A549 (cell line): ENCODE data around the gene ATF3. TPM values are rescaled to one million over a fixed set of nuclear protein-coding genes. Genes with fewer than 3 reads are reported as not detected.

ENCODE experiments used
- ATAC-seq, 2 experiments: fragments of 200-7000 bp in 1 of 2; fragments of >200 bp in 1 of 2; cut with Nextera tagmentation in 1 of 2; cut with Tn5 transposase in 1 of 2; 3 replicates each; pipeline versions ENCODE4 v1.8.0 to v1.9.1; 2018 to 2020; ENCODE audit warnings: mild to moderate bottlenecking in 1 of 2, moderate library complexity in 1 of 2
- CTCF ChIA-PET: fragments of 300-600 bp; sonication (Branson Sonifier 250); formaldehyde crosslinking; extraction: SDS; loops from one replicate; lab custom pipeline; 2021; ENCODE audit warnings: antibody characterized with exemption, inconsistent platforms; lab: Yijun Ruan, JAX
- POLR2A ChIA-PET: fragments of 350-600 bp; formaldehyde crosslinking; extraction: SDS; loops from one replicate; lab custom pipeline; 2021; ENCODE audit warnings: antibody characterized with exemption, inconsistent platforms; lab: Yijun Ruan, JAX
- DNase-seq, 2 experiments: peaks; one replicate each; pipeline versions ENCODE4 v3.0.0 to v3.0.0-alpha.2; 2011 to 2016; ENCODE audit warnings: low read depth in 1 of 2, low spot score in 1 of 2
- FAIRE-seq: peaks from 2 replicates; lab custom pipeline; 2011; peaks lifted over from hg19 to GRCh38; lab: Jason Lieb, UNC
- H3K27ac ChIP-seq, 2 experiments: fragments of >200 bp; sonication (Bioruptor Twin); formaldehyde crosslinking; 3 replicates each; pipeline ENCODE4 v1.5.1; 2016 to 2017
- H3K4me1 ChIP-seq: fragments of >200 bp; sonication (Bioruptor Twin); formaldehyde crosslinking; 3 replicates; pipeline ENCODE4 v1.6.1; 2016
- H3K4me2 ChIP-seq: fragments of >200 bp; sonication (Bioruptor Twin); formaldehyde crosslinking; 3 replicates; pipeline ENCODE4 v1.6.1; 2016
- H3K4me3 ChIP-seq: fragments of >200 bp; sonication (Bioruptor Twin); formaldehyde crosslinking; 3 replicates; pipeline ENCODE4 v1.5.1; 2016
- H3K9me3 ChIP-seq: fragments of >200 bp; sonication (Bioruptor Twin); formaldehyde crosslinking; 3 replicates; pipeline ENCODE4 v1.6.1; 2016
- CBX8 ChIP-seq: fragments of 200-600 bp; sonication (generic); IDR thresholded peaks from 2 replicates; pipeline ENCODE4 v1.6.1; 2016
- CHD2 ChIP-seq: fragments of 150-350 bp; IDR thresholded peaks from 2 replicates; pipeline ENCODE4 v1.6.1; 2014; ENCODE audit warnings: low read length; ENCODE audit not compliant: partially characterized antibody
- ESRRA ChIP-seq: fragments of 150-350 bp; IDR thresholded peaks from 2 replicates; pipeline ENCODE4 v1.6.1; 2014; ENCODE audit warnings: mild to moderate bottlenecking, low read length, borderline replicate concordance
- FOSB ChIP-seq: fragments of 250-450 bp; sonication (Bioruptor Pico); IDR thresholded peaks from 2 replicates; pipeline ENCODE4 v1.5.0; 2020; ENCODE audit warnings: mild to moderate bottlenecking, moderate library complexity
- FOSL2 ChIP-seq, 2 experiments: fragments of 450-650 bp in 1 of 2; fragments of >200 bp in 1 of 2; sonication (Bioruptor Twin) in 1 of 2; formaldehyde crosslinking; IDR thresholded peaks; 2 replicates each; pipeline versions ENCODE4 v1.5.0 to v1.6.1; 2016 to 2020; ENCODE audit warnings: mild to moderate bottlenecking in 1 of 2, moderate library complexity in 1 of 2
- GATA3 ChIP-seq: IDR thresholded peaks from 2 replicates; pipeline ENCODE4 v1.6.1; 2012; ENCODE audit warnings: borderline replicate concordance
- JUN ChIP-seq, 2 experiments: fragments of >200 bp; sonication (Bioruptor Twin); formaldehyde crosslinking; IDR thresholded peaks; 2 replicates in 1 of 2; 3 replicates in 1 of 2; pipeline ENCODE4 v1.6.1; 2016 to 2017
- KDM1A ChIP-seq: fragments of 200-600 bp; sonication (generic); IDR thresholded peaks from 2 replicates; pipeline ENCODE4 v1.6.1; 2016; ENCODE audit warnings: low read depth, mild to moderate bottlenecking
- MAZ ChIP-seq: fragments of 150-350 bp; IDR thresholded peaks from 2 replicates; pipeline ENCODE4 v1.6.1; 2014; ENCODE audit warnings: antibody characterized with exemption, low read depth, low read length, borderline replicate concordance
- NR3C1 ChIP-seq: fragments of >200 bp; sonication (Bioruptor Twin); formaldehyde crosslinking; IDR thresholded peaks from 3 replicates; pipeline ENCODE4 v1.6.1; 2017
- POLR2AphosphoS2 ChIP-seq: conservative IDR thresholded peaks from 2 replicates; pipeline ENCODE4 v1.6.1; 2012; ENCODE audit warnings: low read length, improper control_type of control experiment, inconsistent platforms
- SMC3 ChIP-seq: fragments of >200 bp; sonication (Bioruptor Twin); formaldehyde crosslinking; IDR thresholded peaks from 3 replicates; pipeline ENCODE4 v1.6.1; 2018; ENCODE audit warnings: inconsistent platforms
- ZC3H11A ChIP-seq: fragments of 450-650 bp; IDR thresholded peaks from 2 replicates; pipeline ENCODE4 v1.6.1; 2014; ENCODE audit warnings: antibody characterized with exemption, mild to moderate bottlenecking
- ZNF302 ChIP-seq: fragments of 250-450 bp; sonication (Bioruptor Pico); IDR thresholded peaks from 2 replicates; pipeline ENCODE4 v1.9.0; 2021; ENCODE audit warnings: inconsistent platforms, mild to moderate bottlenecking, moderate library complexity
- ZSCAN20 ChIP-seq: fragments of 250-450 bp; sonication (Bioruptor Pico); IDR thresholded peaks from 2 replicates; pipeline ENCODE4 v1.8.0; 2022; ENCODE audit warnings: mild to moderate bottlenecking, moderate library complexity
- WGBS: methylation state at CpG from one replicate; pipeline ENCODE4 v1.1.6; 2017; ENCODE audit errors: missing lambda C conversion rate; 5-methylcytosine and 5-hydroxymethylcytosine counted together
- polyA plus RNA-seq, 4 experiments: library from polyadenylated mRNA; depleted of rRNA in 3 of 4; stranded (reverse); fragments of >200 nt; fragmentation: RNase III in 1 of 4; extraction: RNeasy Plus Mini Kit Qiagen cat#74134 plus additional on column Dnase treatment in 1 of 4; gene quantifications; 2 replicates in 3 of 4; 3 replicates in 1 of 4; pipeline ENCODE4 v1.2.3, GENCODE V29; 2011 to 2017
- TF ChIP-seq, protein P1 (sequence below): fragments of 450-650 bp; IDR thresholded peaks from 2 replicates; pipeline ENCODE4 v1.6.1; 2014; ENCODE audit warnings: antibody characterized with exemption
- TF ChIP-seq, protein P2 (sequence below): fragments of 150-350 bp; IDR thresholded peaks from 2 replicates; pipeline ENCODE4 v1.6.1; 2014; ENCODE audit warnings: low read depth, mild to moderate bottlenecking, low read length
- TF ChIP-seq, protein P3 (sequence below): fragments of >200 bp; sonication (Bioruptor Twin); formaldehyde crosslinking; IDR thresholded peaks from 2 replicates; pipeline ENCODE4 v1.6.1; 2016
- TF ChIP-seq, protein P4 (sequence below): IDR thresholded peaks from 2 replicates; pipeline ENCODE4 v1.6.1; 2012
- TF ChIP-seq, protein P5 (sequence below): fragments of >200 bp; sonication (Bioruptor Twin); formaldehyde crosslinking; IDR thresholded peaks from 3 replicates; pipeline ENCODE4 v1.5.1; 2016

ATF3 gene
- polyA plus RNA-seq, 2 of the 4 experiments (the other 2 are of a cell fraction), result 4.4 to 62.9 TPM

DNA sequence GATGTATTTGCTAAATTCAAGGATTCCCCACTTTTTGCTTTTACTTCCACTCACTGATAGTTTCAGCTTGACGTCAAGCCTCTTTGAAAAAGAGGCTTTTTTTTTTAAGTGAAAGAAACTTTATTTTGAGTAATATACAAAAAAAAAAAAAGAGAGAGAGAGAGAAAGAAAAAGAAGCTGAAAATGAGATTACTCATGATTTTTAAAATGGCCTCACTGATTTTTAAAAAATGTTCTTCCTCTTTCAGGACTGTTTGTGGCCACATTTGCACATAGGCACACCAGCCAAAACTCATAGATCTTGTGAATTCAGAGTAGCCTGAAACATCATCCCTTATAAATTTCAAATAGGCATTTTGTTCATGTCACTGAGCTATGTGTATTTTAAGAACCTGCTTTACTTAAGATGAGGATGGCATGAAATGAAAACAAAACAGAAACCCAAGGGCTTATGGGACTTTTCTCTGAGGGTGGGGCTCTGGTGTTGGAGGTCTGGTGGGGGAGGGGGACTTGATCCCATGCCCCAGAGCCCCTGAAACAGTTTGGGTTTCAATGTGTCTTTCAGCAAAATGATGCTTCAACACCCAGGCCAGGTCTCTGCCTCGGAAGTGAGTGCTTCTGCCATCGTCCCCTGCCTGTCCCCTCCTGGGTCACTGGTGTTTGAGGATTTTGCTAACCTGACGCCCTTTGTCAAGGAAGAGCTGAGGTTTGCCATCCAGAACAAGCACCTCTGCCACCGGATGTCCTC, 6.1 kb downstream of the ATF3 start:
- no peak for FAIRE-seq
- POLR2A ChIA-PET, result interaction anchor here (1.0 kb wide), 1 partner anchor 126 kb away, joined by 6 read pairs; no protein-coding TSS in a partner anchor

DNA sequence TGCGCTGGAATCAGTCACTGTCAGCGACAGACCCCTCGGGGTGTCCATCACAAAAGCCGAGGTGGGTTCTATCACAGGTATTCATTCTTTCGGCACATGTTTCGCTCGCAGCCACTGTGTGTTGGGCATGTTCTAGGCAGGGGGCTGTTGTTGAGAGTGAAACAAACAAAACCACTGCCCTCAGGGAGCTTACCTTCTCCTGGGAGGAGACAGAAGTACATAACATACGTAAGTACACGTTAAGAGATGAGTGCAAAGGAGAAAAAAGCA, 6.6 kb downstream of the ATF3 start:
- Histone ChIP-seq H3K27ac (no peak overlapping the region), H3K4me2 (no peak overlapping the region), H3K9me3 (no peaks in the 10 kb centered on the region), H3K4me1 (peaks cover 7% of the 10 kb centered on the region; the same call in 1 of the 3 replicates), H3K4me3 (no peak overlapping the region)
- DNase-seq, result no peak
- FAIRE-seq, result no peak
- CTCF ChIA-PET, result interaction anchor here (0.6 to 5.8 kb wide), 4 partner anchors 16 to 196 kb away, joined by 3 to 47 read pairs (median 3); no protein-coding TSS in a partner anchor
- ATAC-seq, result no peak
- WGBS, result 96% methylated on average over 9 of the region's 9 CpGs
- POLR2A ChIA-PET, result no interaction called here
- TF ChIP-seq MAZ, result no peak
- no peak for TF ChIP-seq NR3C1
- no peak for TF ChIP-seq ZC3H11A
- TF ChIP-seq FOSB, result no peak

More for the DNA sequence above, 6.1 kb downstream of the ATF3 start:
- 90% methylated on average over 4 of the region's 5 CpGs for WGBS
- CTCF ChIA-PET, result interaction anchor here (0.6 to 5.8 kb wide), 7 partner anchors 15 to 196 kb away, joined by 3 to 47 read pairs (median 3); no protein-coding TSS in a partner anchor
- Histone ChIP-seq H3K4me3 (no peak overlapping the region), H3K9me3 (no peaks in the 10 kb centered on the region), H3K4me1 (peaks cover 9% of the 10 kb centered on the region; the same call in 1 of the 3 replicates), H3K4me2 (no peak overlapping the region), H3K27ac (no peak overlapping the region)
- TF ChIP-seq ZSCAN20 (CRISPR knock-in tag), result no peak
- TF ChIP-seq POLR2AphosphoS2, result peak; percentile 49; the same call in 1 of the 2 replicates
- no peak for TF ChIP-seq CBX8
- no peak for ATAC-seq
- no peak for DNase-seq

DNA sequence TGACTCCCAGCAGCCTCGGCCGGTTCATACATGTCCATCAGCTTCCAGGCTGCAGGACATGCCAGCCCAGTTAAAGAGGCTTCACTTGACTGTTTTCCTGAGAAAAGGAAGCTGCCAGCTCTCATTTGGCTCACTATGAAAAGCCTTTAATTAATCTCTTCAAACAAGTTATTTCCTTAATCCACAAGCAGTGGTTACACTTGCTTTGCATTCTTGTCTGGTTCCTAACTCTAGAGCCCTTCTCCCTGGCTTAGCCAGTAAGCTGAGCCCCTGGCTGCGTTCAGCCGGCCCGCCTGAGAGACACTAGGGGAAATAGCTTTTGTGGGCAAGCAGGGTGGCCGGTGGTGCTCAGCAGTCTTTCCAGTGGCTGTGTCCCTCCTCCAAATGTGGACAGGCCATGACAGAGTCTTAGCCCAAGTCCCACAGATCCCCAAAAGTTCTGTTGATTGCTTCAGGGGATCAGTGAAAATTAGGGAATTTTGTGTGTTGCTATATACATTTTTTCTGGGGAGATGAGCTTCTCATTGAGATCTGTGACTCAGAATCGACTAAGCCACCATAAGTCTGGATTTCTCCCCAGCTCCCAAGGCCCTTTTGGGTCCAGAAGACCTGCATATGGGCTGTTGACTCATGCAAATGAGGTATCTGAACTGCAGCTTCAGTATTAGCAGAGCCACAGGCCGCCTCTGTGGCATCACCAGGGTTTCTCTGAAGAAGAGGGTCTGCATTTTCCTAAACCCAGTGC, 10.1 kb downstream of the ATF3 start:
- Histone ChIP-seq H3K27ac (no peak overlapping the region), H3K4me3 (no peak overlapping the region), H3K4me2 (no peak overlapping the region), H3K4me1 (no peaks in the 10 kb centered on the region), H3K9me3 (no peaks in the 10 kb centered on the region)
- FAIRE-seq, result no peak
- DNase-seq, result no peak
- ChIA-PET CTCF (interaction anchor here (0.7 to 4.5 kb wide), 9 partner anchors 9 to 172 kb away, joined by 3 to 27 read pairs (median 6); partner anchors contain the start of gene ATF3), POLR2A (interaction anchor here (0.7 to 4.2 kb wide), 3 partner anchors 9 to 142 kb away, joined by 3 to 42 read pairs (median 3); partner anchors contain the start of gene ATF3)
- ATAC-seq, result no peak
- 81% methylated on average over 8 of the region's 8 CpGs for WGBS
- TF ChIP-seq GATA3, result no peak
- TF ChIP-seq JUN (IDR thresholded peaks at IDR 0.05), result no peak
- TF ChIP-seq, protein P1, sequence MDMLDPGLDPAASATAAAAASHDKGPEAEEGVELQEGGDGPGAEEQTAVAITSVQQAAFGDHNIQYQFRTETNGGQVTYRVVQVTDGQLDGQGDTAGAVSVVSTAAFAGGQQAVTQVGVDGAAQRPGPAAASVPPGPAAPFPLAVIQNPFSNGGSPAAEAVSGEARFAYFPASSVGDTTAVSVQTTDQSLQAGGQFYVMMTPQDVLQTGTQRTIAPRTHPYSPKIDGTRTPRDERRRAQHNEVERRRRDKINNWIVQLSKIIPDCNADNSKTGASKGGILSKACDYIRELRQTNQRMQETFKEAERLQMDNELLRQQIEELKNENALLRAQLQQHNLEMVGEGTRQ, result no peak
- TF ChIP-seq, protein P2, sequence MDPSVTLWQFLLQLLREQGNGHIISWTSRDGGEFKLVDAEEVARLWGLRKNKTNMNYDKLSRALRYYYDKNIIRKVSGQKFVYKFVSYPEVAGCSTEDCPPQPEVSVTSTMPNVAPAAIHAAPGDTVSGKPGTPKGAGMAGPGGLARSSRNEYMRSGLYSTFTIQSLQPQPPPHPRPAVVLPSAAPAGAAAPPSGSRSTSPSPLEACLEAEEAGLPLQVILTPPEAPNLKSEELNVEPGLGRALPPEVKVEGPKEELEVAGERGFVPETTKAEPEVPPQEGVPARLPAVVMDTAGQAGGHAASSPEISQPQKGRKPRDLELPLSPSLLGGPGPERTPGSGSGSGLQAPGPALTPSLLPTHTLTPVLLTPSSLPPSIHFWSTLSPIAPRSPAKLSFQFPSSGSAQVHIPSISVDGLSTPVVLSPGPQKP, result no peak
- TF ChIP-seq, protein P3, sequence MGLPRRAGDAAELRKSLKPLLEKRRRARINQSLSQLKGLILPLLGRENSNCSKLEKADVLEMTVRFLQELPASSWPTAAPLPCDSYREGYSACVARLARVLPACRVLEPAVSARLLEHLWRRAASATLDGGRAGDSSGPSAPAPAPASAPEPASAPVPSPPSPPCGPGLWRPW, result no peak
- TF ChIP-seq, protein P4, sequence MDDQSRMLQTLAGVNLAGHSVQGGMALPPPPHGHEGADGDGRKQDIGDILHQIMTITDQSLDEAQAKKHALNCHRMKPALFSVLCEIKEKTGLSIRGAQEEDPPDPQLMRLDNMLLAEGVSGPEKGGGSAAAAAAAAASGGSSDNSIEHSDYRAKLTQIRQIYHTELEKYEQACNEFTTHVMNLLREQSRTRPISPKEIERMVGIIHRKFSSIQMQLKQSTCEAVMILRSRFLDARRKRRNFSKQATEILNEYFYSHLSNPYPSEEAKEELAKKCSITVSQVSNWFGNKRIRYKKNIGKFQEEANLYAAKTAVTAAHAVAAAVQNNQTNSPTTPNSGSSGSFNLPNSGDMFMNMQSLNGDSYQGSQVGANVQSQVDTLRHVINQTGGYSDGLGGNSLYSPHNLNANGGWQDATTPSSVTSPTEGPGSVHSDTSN, result no peak
- TF ChIP-seq, protein P5, sequence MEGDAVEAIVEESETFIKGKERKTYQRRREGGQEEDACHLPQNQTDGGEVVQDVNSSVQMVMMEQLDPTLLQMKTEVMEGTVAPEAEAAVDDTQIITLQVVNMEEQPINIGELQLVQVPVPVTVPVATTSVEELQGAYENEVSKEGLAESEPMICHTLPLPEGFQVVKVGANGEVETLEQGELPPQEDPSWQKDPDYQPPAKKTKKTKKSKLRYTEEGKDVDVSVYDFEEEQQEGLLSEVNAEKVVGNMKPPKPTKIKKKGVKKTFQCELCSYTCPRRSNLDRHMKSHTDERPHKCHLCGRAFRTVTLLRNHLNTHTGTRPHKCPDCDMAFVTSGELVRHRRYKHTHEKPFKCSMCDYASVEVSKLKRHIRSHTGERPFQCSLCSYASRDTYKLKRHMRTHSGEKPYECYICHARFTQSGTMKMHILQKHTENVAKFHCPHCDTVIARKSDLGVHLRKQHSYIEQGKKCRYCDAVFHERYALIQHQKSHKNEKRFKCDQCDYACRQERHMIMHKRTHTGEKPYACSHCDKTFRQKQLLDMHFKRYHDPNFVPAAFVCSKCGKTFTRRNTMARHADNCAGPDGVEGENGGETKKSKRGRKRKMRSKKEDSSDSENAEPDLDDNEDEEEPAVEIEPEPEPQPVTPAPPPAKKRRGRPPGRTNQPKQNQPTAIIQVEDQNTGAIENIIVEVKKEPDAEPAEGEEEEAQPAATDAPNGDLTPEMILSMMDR, result no peak
- TF ChIP-seq SMC3, result no peak
- no peak for TF ChIP-seq CHD2
- TF ChIP-seq POLR2AphosphoS2, result no peak; the same call in 1 of the 2 replicates
- TF ChIP-seq ZNF302 (CRISPR knock-in tag), result no peak
- TF ChIP-seq ZSCAN20 (CRISPR knock-in tag), result no peak
- TF ChIP-seq ESRRA, result no peak
- TF ChIP-seq FOSL2 (IDR thresholded peaks at IDR 0.05), result no peak
- TF ChIP-seq FOSL2 (CRISPR knock-in tag; IDR thresholded peaks at IDR 0.05), result no peak
- TF ChIP-seq KDM1A, result no peak
